GM19452 (cell line): ENCODE data around the gene RASA2.

ENCODE experiments used
- ATAC-seq: cut with Tn5 transposase; IDR thresholded peaks from one replicate; pipeline ENCODE4 v1.9.1; 2021; ENCODE audit not compliant: unreplicated experiment

RASA2 gene

GRCh38 chr3:141486746-141487520 is at the start of gene RASA2:
TSS of gene RASA2 (plus strand) at chr3:141487027. CDS start at chr3:141487084, 57 bp downstream.
- peak; percentile 59 for ATAC-seq

GRCh38 chr3:141439589-141439988 is 47.2 kb upstream of the RASA2 start:
- no peak for ATAC-seq

GRCh38 chr3:141440942-141441341 is 45.9 kb upstream of the RASA2 start:
- peak; percentile 20 for ATAC-seq

GRCh38 chr3:141441381-141442364 is 45.2 kb upstream of the RASA2 start:
- ATAC-seq: peak; percentile 94

GRCh38 chr3:141442446-141442845 is 44.4 kb upstream of the RASA2 start:
- ATAC-seq: no peak

GRCh38 chr3:141442914-141443313 is 43.9 kb upstream of the RASA2 start:
- no peak for ATAC-seq

GRCh38 chr3:141444586-141445285 is 42.1 kb upstream of the RASA2 start:
- ATAC-seq: no peak

- no peak for ATAC-seq
These were observed 40.8 kb upstream of the RASA2 start for GRCh38 chr3:141445990-141446389.

GRCh38 chr3:141446737-141447136 is 40.1 kb upstream of the RASA2 start:
- no peak for ATAC-seq

- no peak for ATAC-seq
These were observed 39.4 kb upstream of the RASA2 start for GRCh38 chr3:141447383-141447782.

- ATAC-seq: no peak
These were observed 38.1 kb upstream of the RASA2 start for GRCh38 chr3:141448606-141449220.

- ATAC-seq: no peak
These were observed 37.4 kb upstream of the RASA2 start for GRCh38 chr3:141449424-141449823.

GRCh38 chr3:141450727-141451375 is 36.0 kb upstream of the RASA2 start:
- no peak for ATAC-seq

- peak; percentile 74 for ATAC-seq
These were observed 34.8 kb upstream of the RASA2 start for GRCh38 chr3:141452045-141452444.

- ATAC-seq: no peak
These were observed 34.1 kb upstream of the RASA2 start for GRCh38 chr3:141452773-141453172.

- no peak for ATAC-seq
These were observed 32.8 kb upstream of the RASA2 start for GRCh38 chr3:141454054-141454453.

GRCh38 chr3:141454906-141455602 is 31.8 kb upstream of the RASA2 start:
- no peak for ATAC-seq

- no peak for ATAC-seq
These were observed 31.1 kb upstream of the RASA2 start for GRCh38 chr3:141455603-141456300.

- ATAC-seq: no peak
These were observed 30.6 kb upstream of the RASA2 start for GRCh38 chr3:141456301-141456625.
